ENCODE measurements around the gene TGIF2LX.
"Not testable (repeated sequence)": the region's sequence is repeated elsewhere in the genome, so short reads cannot be mapped to it uniquely, and the experiment has no call there.

DNA sequence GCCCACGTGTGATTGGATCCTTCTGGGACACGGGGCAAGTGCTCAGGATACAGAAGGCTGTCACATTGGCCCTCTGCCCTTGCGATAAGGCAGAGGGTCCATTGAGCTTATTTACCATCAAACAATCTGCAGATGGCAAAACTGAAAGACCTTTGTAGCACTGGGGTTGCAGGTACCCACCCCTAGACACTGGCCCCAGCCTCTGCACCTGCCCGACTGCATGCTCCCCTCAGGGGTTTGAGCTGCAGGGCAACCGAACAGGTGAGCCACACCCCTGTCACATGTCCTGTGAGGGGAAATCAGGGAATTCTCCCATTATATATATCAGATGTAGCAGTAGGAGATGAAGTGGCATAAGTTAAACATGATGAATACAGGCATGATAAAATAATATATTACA, 21.4 kb downstream of the TGIF2LX start:
- not testable (repeated sequence) for TF ChIP-seq POLR2AphosphoS5 (IDR thresholded peaks at IDR 0.05; ENCODE audit: low read depth, low read length); POLR2A (IDR thresholded peaks at IDR 0.05; ENCODE audit: borderline replicate concordance, extremely low read depth, insufficient read depth, insufficient read length); FOSL1 (IDR thresholded peaks at IDR 0.05; ENCODE audit: low read depth); JUND (IDR thresholded peaks at IDR 0.05); ELF1 (IDR thresholded peaks at IDR 0.05; ENCODE audit: borderline replicate concordance, low read depth); SIN3A (IDR thresholded peaks at IDR 0.05; ENCODE audit: low read depth); ZNF274 (IDR thresholded peaks at IDR 0.05; ENCODE audit: low read depth, low read length)
- TF ChIP-seq, protein P1, sequence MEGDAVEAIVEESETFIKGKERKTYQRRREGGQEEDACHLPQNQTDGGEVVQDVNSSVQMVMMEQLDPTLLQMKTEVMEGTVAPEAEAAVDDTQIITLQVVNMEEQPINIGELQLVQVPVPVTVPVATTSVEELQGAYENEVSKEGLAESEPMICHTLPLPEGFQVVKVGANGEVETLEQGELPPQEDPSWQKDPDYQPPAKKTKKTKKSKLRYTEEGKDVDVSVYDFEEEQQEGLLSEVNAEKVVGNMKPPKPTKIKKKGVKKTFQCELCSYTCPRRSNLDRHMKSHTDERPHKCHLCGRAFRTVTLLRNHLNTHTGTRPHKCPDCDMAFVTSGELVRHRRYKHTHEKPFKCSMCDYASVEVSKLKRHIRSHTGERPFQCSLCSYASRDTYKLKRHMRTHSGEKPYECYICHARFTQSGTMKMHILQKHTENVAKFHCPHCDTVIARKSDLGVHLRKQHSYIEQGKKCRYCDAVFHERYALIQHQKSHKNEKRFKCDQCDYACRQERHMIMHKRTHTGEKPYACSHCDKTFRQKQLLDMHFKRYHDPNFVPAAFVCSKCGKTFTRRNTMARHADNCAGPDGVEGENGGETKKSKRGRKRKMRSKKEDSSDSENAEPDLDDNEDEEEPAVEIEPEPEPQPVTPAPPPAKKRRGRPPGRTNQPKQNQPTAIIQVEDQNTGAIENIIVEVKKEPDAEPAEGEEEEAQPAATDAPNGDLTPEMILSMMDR (IDR thresholded peaks at IDR 0.05 in 2 of 3, conservative IDR thresholded peaks at IDR 0.05 in 1 of 3; ENCODE audit: borderline replicate concordance in 1 of 3, insufficient read depth in 1 of 3, low read depth in 2 of 3, low read length in 2 of 3), result not testable (repeated sequence)
- TF ChIP-seq, protein P2, sequence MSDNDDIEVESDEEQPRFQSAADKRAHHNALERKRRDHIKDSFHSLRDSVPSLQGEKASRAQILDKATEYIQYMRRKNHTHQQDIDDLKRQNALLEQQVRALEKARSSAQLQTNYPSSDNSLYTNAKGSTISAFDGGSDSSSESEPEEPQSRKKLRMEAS (IDR thresholded peaks at IDR 0.05), result not testable (repeated sequence)

All from HCT116 (cell line).